Stomach (tissue), 9 donors: ENCODE results near the gene TCP1. TPM values are rescaled to one million over a fixed set of nuclear protein-coding genes. Genes with fewer than 3 reads are reported as not detected.

Source experiments
- DNase-seq, 2 donors: peaks; one replicate each; pipeline versions ENCODE4 v3.0.0 to v3.0.0-alpha.2; 2013 to 2019
- H3K27ac ChIP-seq, 5 donors: fragments of 200-600 bp in 4 of 5; sonication (generic) in 4 of 5; one replicate each; pipeline ENCODE4 v1.5.1; 2013 to 2019; ENCODE audit warnings: mild to moderate bottlenecking in 1 of 5, moderate library complexity in 1 of 5
- H3K27me3 ChIP-seq, 3 donors: fragments of 200-600 bp; sonication (generic); one replicate each; pipeline ENCODE4 v1.5.1; 2017 to 2019; ENCODE audit warnings: mixed run types in 1 of 3
- H3K36me3 ChIP-seq, 4 donors: fragments of 200-600 bp; sonication (generic); 1 replicate in 3 of 4; 2 replicates in 1 of 4; pipeline ENCODE4 v1.5.1; 2016 to 2019
- H3K4me1 ChIP-seq, 4 donors: fragments of 200-600 bp; sonication (generic); one replicate each; pipeline ENCODE4 v1.5.1; 2016 to 2019
- H3K4me3 ChIP-seq, 4 donors: fragments of 200-600 bp; sonication (generic) in 3 of 4; one replicate each; pipeline ENCODE4 v1.5.1; 2016 to 2019; ENCODE audit warnings: mild to moderate bottlenecking in 1 of 4
- H3K9me3 ChIP-seq, 4 donors: fragments of 200-600 bp; sonication (generic); one replicate each; pipeline ENCODE4 v1.5.1; 2016 to 2019
- CTCF ChIP-seq, 7 experiments: fragments of 450-650 bp in 4 of 7; fragments of 200-600 bp in 3 of 7; sonication (generic) in 3 of 7; IDR thresholded peaks; one replicate each; pipeline ENCODE4 v1.5.1; 2016 to 2019; ENCODE audit warnings: antibody characterized with exemption in 7 of 7, control low read depth in 2 of 7, mild to moderate bottlenecking in 1 of 7
- EP300 ChIP-seq: sonication (generic); formaldehyde crosslinking; IDR thresholded peaks from one replicate; pipeline ENCODE4 v1.6.1; 2017; ENCODE audit warnings: antibody characterized with exemption
- POLR2A ChIP-seq, 4 donors: fragments of 450-650 bp; IDR thresholded peaks; one replicate each; pipeline ENCODE4 v1.6.1; 2016; ENCODE audit warnings: antibody characterized with exemption in 4 of 4, control low read depth in 2 of 4, mild to moderate bottlenecking in 1 of 4, moderate library complexity in 1 of 4
- POLR2AphosphoS5 ChIP-seq, 3 donors: sonication (generic); formaldehyde crosslinking; IDR thresholded peaks; one replicate each; pipeline ENCODE4 v1.6.1; 2016; ENCODE audit warnings: antibody characterized with exemption in 3 of 3
- WGBS, 5 donors: extraction: QIAGEN DNeasy Blood & Tissue Kit in 3 of 5; methylation state at CpG; one replicate each; pipeline versions ENCODE4 v1.1.5 to v1.1.7; 2013 to 2018; 5-methylcytosine and 5-hydroxymethylcytosine counted together
- intact Hi-C: fragments of 100-400 bp; cut with DNase I; formaldehyde crosslinking; loops from one replicate; pipeline ENCODE4 v1.15.1; 2023; ENCODE audit warnings: low total_unique reads
- polyA plus RNA-seq, 3 donors: library from polyadenylated mRNA; stranded (reverse); fragments of 200-250 nt; gene quantifications; one replicate each; pipeline ENCODE4 v1.2.3, GENCODE V29; 2013
- total RNA-seq, 5 donors: library from RNA; depleted of rRNA; stranded (reverse); fragments of >200 nt; gene quantifications; one replicate each; pipeline versions ENCODE4 v1.1.0 to v1.2.3, GENCODE V29; 2014 to 2016
- donor health status: healthy with polysubstance abuse.
- donor health status: Bipolar disorder and iron deficiency.
- donor health status: healthy.

Gene TCP1
- total and polyA plus RNA-seq, 8 donors, result 52.7 to 199 (median 110) TPM

GRCh38 chr6:159836718-159837490 lies 47.5 kb upstream of the TCP1 start:
- H3K4me3 ChIP-seq, result no peak overlapping the region
- H3K27me3 ChIP-seq, result peaks cover 0 to 4% (median 0%) of the 10 kb centered on the region in 3 donors
- no peaks in the 10 kb centered on the region for H3K9me3 ChIP-seq
- intact Hi-C loops, result no loop called here
- no peak overlapping the region for H3K27ac ChIP-seq
- 82 to 92% (median 88%) methylated on average over 29 of the region's 29 CpGs for WGBS, 5 donors
- no peaks in the 10 kb centered on the region for H3K36me3 ChIP-seq
- H3K4me1 ChIP-seq, result no peaks in the 10 kb centered on the region
- TF ChIP-seq EP300 (no peak), CTCF (IDR thresholded peaks at IDR 0.05) (no peak), POLR2A (IDR thresholded peaks at IDR 0.05) (no peak), POLR2AphosphoS5 (IDR thresholded peaks at IDR 0.05) (no peak)
- DNase-seq, result no peak

GRCh38 chr6:159833997-159834603 lies 44.7 kb upstream of the TCP1 start:
- no peak for DNase-seq
- Histone ChIP-seq H3K9me3 (no peaks in the 10 kb centered on the region), H3K4me3 (no peak overlapping the region), H3K4me1 (no peaks in the 10 kb centered on the region), H3K36me3 (no peaks in the 10 kb centered on the region), H3K27ac (no peak overlapping the region), H3K27me3 (peaks cover 0 to 8% (median 0%) of the 10 kb centered on the region in 3 donors)
- intact Hi-C loops, result no loop called here
- 84 to 94% (median 91%) methylated on average over 5 of the region's 5 CpGs for WGBS, 5 donors
- TF ChIP-seq POLR2A (IDR thresholded peaks at IDR 0.05) (no peak), POLR2AphosphoS5 (IDR thresholded peaks at IDR 0.05) (no peak), EP300 (no peak)

DNA sequence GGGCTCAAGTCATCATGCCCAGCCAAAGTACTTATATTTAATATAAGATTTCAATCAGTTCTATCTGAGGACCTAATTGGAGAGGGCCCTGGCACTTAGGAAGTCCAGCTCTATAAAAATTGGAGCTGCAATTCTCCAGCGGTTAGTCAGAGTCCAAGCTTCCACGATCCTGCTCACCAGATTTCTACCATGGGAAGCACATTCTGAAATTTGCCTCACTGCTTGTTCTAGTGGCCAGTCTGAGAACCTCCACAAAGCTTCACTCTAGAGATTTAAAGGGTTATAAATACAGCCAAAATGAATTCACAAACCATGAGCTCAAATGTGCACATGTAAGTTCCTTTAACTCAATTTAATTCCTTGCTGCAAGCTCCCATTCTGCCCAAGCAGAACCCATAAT lies 44.2 kb upstream of the TCP1 start:
- Histone ChIP-seq H3K27ac (no peak overlapping the region), H3K27me3 (peaks cover 0 to 8% (median 0%) of the 10 kb centered on the region in 3 donors), H3K36me3 (no peaks in the 10 kb centered on the region), H3K4me1 (no peaks in the 10 kb centered on the region), H3K4me3 (no peak overlapping the region), H3K9me3 (no peaks in the 10 kb centered on the region)
- intact Hi-C loops, result no loop called here
- no peak for DNase-seq
- TF ChIP-seq POLR2AphosphoS5 (IDR thresholded peaks at IDR 0.05) (no peak), CTCF (IDR thresholded peaks at IDR 0.05) (no peak), POLR2A (IDR thresholded peaks at IDR 0.05) (no peak), EP300 (no peak)
- WGBS, 5 donors, result 75 to 90% (median 85%) methylated on average over 2 of the region's 2 CpGs

GRCh38 chr6:159832946-159833345 lies 43.5 kb upstream of the TCP1 start:
- Histone ChIP-seq H3K36me3 (no peaks in the 10 kb centered on the region), H3K9me3 (no peaks in the 10 kb centered on the region), H3K4me3 (no peak overlapping the region), H3K4me1 (no peaks in the 10 kb centered on the region), H3K27ac (no peak overlapping the region), H3K27me3 (peaks cover 0 to 8% (median 0%) of the 10 kb centered on the region in 3 donors)
- DNase-seq, result peak in 1 of 2 donors; percentile 21
- WGBS, 5 donors, result 69 to 79% (median 72%) methylated on average over 4 of the region's 4 CpGs
- intact Hi-C loops, result no loop called here
- no peak for TF ChIP-seq CTCF (IDR thresholded peaks at IDR 0.05)
- no peak for TF ChIP-seq POLR2AphosphoS5 (IDR thresholded peaks at IDR 0.05)
- no peak for TF ChIP-seq EP300
- no peak for TF ChIP-seq POLR2A (IDR thresholded peaks at IDR 0.05)

GRCh38 chr6:159831373-159831679 lies 41.9 kb upstream of the TCP1 start:
- DNase-seq, result peak; percentile 17 to 28
- no peaks in the 10 kb centered on the region for H3K4me1 ChIP-seq
- no peak overlapping the region for H3K27ac ChIP-seq
- H3K9me3 ChIP-seq, result no peaks in the 10 kb centered on the region
- peaks cover 0 to 4% (median 0%) of the 10 kb centered on the region in 3 donors for H3K27me3 ChIP-seq
- intact Hi-C loops, result no loop called here
- TF ChIP-seq CTCF (IDR thresholded peaks at IDR 0.05) (no peak), POLR2A (IDR thresholded peaks at IDR 0.05) (no peak), POLR2AphosphoS5 (IDR thresholded peaks at IDR 0.05) (no peak), EP300 (no peak)
- WGBS, 5 donors, result 54 to 76% (median 60%) methylated on average over 3 to 4 of the region's 4 CpGs
- H3K36me3 ChIP-seq, result no peaks in the 10 kb centered on the region
- no peak overlapping the region for H3K4me3 ChIP-seq
